Osteocyte (in vitro differentiated cells): ENCODE data around the gene KRT35. TPM values are rescaled to one million over a fixed set of nuclear protein-coding genes. Genes with fewer than 3 reads are reported as not detected.

ENCODE experiments used
- DNase-seq: peaks from one replicate; pipeline ENCODE4 v3.0.0; 2021; ENCODE audit warnings: mixed read lengths; ENCODE audit not compliant: unreplicated experiment; ENCODE audit errors: extremely low spot score
- H3K27ac Mint-ChIP-seq: one replicate; pipeline ENCODE4 v1.8.0; 2021; ENCODE audit warnings: mild to moderate bottlenecking, mixed read lengths; ENCODE audit not compliant: unreplicated experiment
- H3K27me3 Mint-ChIP-seq: one replicate; pipeline ENCODE4 v1.8.0; 2021; ENCODE audit warnings: mixed read lengths; ENCODE audit not compliant: unreplicated experiment
- H3K36me3 Mint-ChIP-seq: one replicate; pipeline ENCODE4 v1.8.0; 2021; ENCODE audit warnings: mixed read lengths; ENCODE audit not compliant: unreplicated experiment
- H3K4me1 Mint-ChIP-seq: one replicate; pipeline ENCODE4 v1.8.0; 2021; ENCODE audit warnings: mixed read lengths; ENCODE audit not compliant: unreplicated experiment
- H3K4me3 Mint-ChIP-seq: one replicate; pipeline ENCODE4 v1.8.0; 2021; ENCODE audit warnings: mild to moderate bottlenecking, moderate library complexity, mixed read lengths; ENCODE audit not compliant: unreplicated experiment
- H3K9me3 Mint-ChIP-seq: one replicate; pipeline ENCODE4 v1.8.0; 2021; ENCODE audit warnings: mixed read lengths; ENCODE audit not compliant: unreplicated experiment
- total RNA-seq: library from RNA; stranded (reverse); gene quantifications from 2 replicates; pipeline ENCODE4 v1.2.1, GENCODE V29; 2021
- TF ChIP-seq, protein P1 (sequence below): fragments of 200-600 bp; sonication (generic); IDR thresholded peaks from 2 replicates; pipeline ENCODE4 v1.5.0; 2021; ENCODE audit warnings: antibody characterized with exemption, mild to moderate bottlenecking, moderate library complexity

The KRT35 gene
- total RNA-seq, 1 donor from 2014 or later = not detected

DNA sequence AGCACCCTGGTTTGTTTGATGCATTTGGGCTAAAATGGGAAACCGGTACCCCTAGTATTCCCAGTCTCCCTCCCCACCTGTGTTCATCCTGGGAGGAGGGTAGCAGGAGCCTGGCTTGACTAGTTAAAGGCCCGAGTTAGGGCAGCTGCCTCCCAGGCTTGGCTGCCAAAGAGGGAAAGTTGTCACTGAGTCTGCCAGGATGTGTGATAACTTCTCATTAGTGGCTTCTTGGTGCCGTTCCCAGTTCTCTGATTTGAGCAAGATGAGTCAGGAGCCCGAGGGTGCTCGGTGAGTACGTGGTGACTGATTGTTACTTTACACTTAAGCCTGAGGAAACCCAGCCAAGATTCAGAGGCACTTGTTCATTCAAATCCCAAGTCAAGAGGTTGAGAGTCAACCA is 16.3 kb downstream of the KRT35 start:
- H3K27ac Mint-ChIP-seq = no peak overlapping the region
- H3K9me3 Mint-ChIP-seq = peaks cover 11% of the 10 kb centered on the region
- DNase-seq = no peak
- TF ChIP-seq, protein P1, sequence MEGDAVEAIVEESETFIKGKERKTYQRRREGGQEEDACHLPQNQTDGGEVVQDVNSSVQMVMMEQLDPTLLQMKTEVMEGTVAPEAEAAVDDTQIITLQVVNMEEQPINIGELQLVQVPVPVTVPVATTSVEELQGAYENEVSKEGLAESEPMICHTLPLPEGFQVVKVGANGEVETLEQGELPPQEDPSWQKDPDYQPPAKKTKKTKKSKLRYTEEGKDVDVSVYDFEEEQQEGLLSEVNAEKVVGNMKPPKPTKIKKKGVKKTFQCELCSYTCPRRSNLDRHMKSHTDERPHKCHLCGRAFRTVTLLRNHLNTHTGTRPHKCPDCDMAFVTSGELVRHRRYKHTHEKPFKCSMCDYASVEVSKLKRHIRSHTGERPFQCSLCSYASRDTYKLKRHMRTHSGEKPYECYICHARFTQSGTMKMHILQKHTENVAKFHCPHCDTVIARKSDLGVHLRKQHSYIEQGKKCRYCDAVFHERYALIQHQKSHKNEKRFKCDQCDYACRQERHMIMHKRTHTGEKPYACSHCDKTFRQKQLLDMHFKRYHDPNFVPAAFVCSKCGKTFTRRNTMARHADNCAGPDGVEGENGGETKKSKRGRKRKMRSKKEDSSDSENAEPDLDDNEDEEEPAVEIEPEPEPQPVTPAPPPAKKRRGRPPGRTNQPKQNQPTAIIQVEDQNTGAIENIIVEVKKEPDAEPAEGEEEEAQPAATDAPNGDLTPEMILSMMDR = no peak
- H3K4me3 Mint-ChIP-seq = no peak overlapping the region
- peaks cover 8% of the 10 kb centered on the region for H3K27me3 Mint-ChIP-seq
- H3K36me3 Mint-ChIP-seq = no peaks in the 10 kb centered on the region
- H3K4me1 Mint-ChIP-seq = peaks cover 8% of the 10 kb centered on the region

DNA sequence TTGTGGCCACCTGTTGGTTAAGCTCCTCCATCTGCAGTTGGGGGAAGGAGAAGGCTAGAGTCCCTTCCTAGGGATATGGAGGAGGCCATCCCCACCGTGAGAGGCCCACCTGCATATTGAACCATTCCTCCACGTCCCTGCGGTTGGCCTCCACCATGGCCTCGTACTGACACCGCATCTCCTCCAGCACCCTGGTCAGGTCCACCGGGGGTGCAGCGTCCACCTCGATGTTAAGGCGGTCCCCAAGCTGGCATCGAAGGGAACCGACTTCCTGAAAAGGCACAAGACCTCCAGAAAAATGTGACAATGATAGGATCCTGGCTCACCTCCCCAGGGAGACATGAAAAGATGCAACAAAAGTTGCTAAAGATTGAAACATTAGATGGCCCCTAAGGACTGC is 16.8 kb downstream of the KRT35 start:
- H3K9me3 Mint-ChIP-seq = peaks cover 11% of the 10 kb centered on the region
- H3K27ac Mint-ChIP-seq = no peak overlapping the region
- no peak overlapping the region for H3K4me3 Mint-ChIP-seq
- TF ChIP-seq, protein P1 = no peak
- DNase-seq = no peak
- no peaks in the 10 kb centered on the region for H3K36me3 Mint-ChIP-seq
- H3K27me3 Mint-ChIP-seq = peaks cover 8% of the 10 kb centered on the region
- peaks cover 8% of the 10 kb centered on the region for H3K4me1 Mint-ChIP-seq

DNA sequence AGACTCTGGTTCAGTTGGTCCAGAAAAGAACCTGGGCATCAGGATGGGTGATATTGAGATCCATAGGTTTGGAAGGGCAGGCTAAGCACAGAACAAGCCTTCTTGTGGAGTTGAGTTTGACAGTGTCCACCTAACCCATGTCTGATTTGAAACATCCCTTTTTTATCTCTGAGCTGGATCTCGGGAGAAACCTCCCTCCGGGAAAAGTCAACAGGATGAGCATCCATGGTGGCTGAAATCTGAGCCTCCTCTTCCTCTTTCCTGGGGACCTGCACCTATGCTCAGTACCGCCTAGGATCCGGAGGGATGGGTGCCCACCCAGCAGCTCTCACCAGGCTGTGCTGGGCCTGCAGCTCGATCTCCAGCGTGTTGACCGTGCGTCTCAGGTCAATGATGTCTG is 17.2 kb downstream of the KRT35 start:
- H3K27ac Mint-ChIP-seq = no peak overlapping the region
- H3K9me3 Mint-ChIP-seq = peaks cover 11% of the 10 kb centered on the region
- H3K4me1 Mint-ChIP-seq = peaks cover 8% of the 10 kb centered on the region
- no peak for DNase-seq
- no peak overlapping the region for H3K4me3 Mint-ChIP-seq
- H3K36me3 Mint-ChIP-seq = no peaks in the 10 kb centered on the region
- TF ChIP-seq, protein P1 = no peak
- peaks cover 8% of the 10 kb centered on the region for H3K27me3 Mint-ChIP-seq

DNA sequence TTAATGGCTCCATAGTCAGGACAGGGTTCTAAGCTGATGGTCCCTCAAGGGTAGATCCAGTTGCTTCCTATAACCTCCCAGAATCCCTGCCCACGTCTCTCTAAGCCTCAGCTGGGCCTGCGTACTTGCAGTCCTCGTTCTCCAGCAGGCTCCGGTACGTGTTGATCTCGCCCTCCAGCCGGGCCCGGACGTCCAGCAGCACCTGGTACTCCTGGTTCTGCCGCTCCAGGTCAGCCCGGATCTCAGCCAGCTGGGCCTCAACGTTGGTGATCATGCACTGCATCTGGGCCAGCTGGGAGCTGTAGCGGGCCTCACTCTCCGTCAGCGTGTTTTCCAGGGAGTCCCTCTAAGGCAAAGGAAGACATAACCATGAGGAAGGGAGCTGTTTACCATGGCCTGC is 18.2 kb downstream of the KRT35 start:
- Mint-ChIP-seq H3K4me1 (peaks cover 8% of the 10 kb centered on the region), H3K4me3 (no peak overlapping the region), H3K36me3 (no peaks in the 10 kb centered on the region), H3K27ac (no peak overlapping the region), H3K9me3 (peaks cover 1% of the 10 kb centered on the region), H3K27me3 (peaks cover 8% of the 10 kb centered on the region)
- TF ChIP-seq, protein P1 = no peak
- DNase-seq = no peak

- Mint-ChIP-seq H3K4me3 (no peak overlapping the region), H3K27ac (no peak overlapping the region)
- no peak for DNase-seq
Measured at GRCh38 chr17:41457676-41458075, 23.3 kb downstream of the KRT35 start.

More at GRCh38 chr17:41457676-41458075, 23.3 kb downstream of the KRT35 start:
- Mint-ChIP-seq H3K4me1 (no peaks in the 10 kb centered on the region), H3K36me3 (no peaks in the 10 kb centered on the region), H3K27me3 (peaks cover 8% of the 10 kb centered on the region), H3K9me3 (no peaks in the 10 kb centered on the region)
- TF ChIP-seq, protein P1 = no peak
